NCI-H187 (cell line): ENCODE results near the gene TIPARP.

ENCODE experiments used
- DNase-seq, 2 experiments: peaks; one replicate each; lab custom pipeline; 2025; lab: John Stamatoyannopoulos, UW

Gene TIPARP

DNA sequence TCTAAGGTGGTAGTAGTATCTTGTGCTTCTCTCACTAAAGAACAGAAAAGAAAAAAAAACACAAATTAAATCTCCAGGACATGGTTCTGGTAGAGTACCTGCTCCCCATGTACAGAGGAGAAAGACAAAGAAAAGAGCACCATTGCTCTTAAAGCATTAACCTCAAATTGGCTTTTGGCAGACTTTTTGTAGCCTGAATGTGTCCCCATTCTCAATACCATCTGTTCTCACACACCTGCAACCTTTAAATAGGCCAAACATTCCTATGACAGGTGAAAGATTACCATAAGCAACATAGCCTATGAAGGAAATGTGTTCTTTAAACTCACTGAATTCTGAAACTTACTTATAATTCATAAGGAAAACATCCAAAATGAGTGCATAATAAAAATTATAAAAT is 68.0 kb downstream of the TIPARP start:
- no peak for DNase-seq

DNA sequence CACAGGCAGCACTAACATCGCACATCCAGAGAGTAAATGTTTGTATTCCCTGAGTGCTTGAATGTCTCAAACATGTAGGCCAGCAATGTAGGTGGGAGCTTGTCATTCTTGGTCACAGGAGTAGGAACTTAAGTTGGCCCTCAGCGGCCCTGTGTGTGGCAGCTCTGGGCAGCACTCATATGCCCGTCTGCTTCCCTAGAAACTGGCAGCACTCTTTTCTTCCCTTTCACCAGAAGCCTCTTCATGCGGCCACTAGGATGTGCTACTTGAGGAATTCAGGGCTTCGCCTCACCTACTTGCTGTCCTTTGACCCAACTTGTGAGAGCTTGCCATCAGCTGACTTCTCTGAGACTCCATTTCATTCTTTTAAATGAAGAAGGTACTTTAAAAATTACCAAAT is 69.5 kb downstream of the TIPARP start:
- DNase-seq: no peak

DNA sequence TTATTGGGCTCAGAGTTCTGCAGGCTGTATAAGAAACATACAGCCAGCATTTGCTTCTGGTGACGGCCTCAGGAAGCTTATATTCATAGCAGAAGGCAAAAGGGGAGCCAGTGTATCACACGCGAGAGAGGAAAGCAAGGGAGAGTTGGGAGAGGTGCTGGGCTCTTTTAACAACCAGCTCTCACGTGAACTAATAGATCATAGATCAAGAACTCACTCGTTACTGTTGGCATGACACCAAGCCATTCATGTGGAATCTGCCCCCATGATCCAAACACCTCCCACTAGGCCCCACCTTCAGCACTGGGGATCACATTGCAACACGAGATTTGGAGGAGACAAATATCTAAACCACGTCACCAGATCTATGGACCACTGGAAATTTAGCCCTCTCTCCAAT is 70.2 kb downstream of the TIPARP start:
- no peak for DNase-seq

DNA sequence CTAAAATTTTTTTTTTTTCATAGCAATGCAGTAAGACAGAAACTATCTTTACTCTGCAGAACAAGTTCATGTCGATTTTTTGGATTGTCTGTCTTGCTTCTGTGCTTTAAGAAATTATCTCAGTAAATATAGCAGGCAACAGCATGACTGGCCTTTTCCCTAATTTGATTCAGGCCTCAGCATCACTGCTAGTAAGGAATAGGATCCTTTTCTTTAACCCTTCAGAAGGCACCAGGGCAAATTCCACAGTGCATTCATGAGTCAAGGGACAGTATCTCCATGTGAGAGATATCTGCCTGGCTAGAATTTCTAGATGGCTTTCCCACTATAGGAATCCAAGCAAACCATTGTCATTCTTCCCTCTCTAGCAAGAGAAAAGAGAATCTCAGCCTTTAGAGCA is 71.4 kb downstream of the TIPARP start:
- no peak for DNase-seq

DNA sequence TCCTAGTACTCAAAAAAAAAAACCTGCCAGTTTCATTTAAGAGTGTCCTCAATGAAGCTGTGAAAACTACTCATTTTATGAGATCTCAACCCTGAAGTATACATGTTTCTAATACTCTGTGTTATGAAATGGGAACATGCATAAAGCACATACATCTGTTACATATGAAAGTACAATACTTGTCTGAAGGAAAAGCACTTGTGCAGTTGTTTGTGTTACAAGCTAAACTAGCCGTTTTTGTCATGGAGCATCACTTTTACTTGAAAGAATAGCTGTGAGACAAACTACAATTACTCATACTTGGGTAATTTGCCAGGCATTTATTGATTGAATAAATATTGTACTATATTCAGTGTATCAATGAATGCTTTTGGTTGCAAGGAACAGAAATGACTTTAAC is 72.7 kb downstream of the TIPARP start:
- no peak for DNase-seq

DNA sequence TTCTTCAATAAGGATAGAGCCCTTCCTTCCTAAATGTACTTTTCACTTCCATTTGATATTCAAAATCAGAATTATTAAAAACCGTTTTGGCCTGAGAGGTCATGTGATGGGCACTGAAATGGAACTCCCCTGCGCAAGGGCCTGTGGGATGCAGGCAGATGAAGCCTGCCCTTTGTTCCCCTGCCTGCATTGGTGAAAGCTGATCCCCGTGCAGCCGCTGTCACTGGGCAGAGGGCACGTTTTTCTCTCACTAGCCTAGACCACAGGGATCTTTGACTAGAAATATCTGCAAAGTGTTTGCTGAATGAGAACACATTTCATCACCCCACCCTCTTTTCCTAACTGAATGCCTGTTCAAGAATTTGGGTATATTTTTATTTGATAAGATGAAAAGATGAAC is 74.9 kb downstream of the TIPARP start:
- no peak for DNase-seq

DNA sequence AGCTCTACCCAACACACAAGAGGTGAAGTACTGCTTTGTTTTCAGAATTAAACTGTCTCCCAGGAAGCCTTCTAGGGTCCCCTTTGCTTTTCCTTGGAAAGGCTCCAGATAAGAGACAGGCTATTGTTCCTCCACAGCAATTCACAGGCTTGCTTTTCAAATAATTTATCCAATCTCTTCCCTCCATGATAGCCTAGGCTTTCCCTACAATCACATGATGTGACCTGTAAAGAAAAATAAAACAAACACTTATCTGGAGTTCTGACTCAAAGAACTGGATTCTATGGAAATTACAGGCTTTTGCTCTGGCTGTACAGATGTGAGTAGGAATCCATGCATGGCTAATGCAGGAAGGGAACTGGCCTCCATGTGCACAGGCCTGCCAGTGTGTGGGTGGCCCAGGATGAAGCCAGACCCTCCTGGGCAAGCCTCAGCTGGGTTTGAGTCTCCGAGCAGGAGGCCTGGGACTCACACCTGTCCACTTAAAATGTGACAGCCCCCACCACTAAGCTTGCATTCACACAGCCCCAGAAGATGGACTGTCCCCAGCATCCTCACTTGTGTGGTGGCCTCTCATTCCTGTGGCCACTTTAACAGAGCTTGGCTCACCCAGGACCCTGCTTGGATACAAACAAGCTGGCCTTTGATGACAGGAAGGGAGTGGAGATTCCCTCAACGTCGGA is 75.9 kb downstream of the TIPARP start:
- no peak for DNase-seq

DNA sequence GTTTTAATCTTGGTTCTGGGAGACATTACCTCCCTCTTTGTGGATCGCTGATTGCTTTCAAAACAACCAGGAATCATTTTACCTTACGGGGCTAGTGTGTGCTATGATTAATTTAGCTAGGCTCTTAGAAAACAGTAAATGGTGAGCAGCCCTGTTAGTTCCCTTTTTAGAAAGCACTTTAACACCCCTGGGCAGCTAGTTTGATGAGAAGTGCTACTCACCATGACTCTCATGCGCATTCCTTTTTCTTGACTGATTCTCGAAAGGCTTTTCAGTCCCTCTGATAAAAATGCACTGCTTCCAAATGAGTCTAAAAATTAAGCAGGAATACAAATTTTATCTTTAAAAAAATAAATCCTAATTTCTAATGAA is 76.5 kb downstream of the TIPARP start:
- no peak for DNase-seq

DNA sequence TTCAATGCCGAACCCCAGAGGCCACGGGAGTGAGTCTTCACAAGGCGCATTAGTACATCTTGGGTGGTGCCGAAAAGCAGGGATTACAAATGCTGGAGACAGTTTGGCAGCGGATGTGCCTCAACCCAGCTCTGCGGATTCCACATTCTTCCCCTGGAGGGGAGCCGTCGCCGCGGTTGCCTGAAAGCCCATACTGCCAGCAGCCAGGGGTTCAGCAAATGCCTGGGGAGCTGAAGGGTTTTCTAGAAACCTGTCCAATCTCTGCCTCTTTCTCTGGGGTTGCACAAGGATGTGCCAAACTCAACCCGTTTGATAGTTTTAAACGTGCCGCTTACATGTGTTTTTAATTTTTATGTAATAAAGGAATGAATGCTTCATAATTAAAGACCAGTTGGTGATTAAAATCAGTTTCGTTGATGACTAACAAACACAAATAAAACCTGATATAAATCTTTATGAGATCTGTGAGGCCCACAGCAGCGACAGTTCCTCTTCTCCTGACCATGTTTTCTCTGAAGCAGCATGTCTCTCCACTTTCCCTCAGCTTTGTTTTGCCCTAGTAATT is 77.2 kb downstream of the TIPARP start:
- DNase-seq: no peak
